Fibroblast of mammary gland (primary cell): ENCODE results near the gene LRP2BP.

ENCODE experiments used
- DNase-seq: peaks from one replicate; pipeline ENCODE4 v3.0.0-alpha.2; 2010; ENCODE audit warnings: low read depth
- H3K4me3 ChIP-seq: 2 replicates; pipeline ENCODE4 v1.5.1; 2011; ENCODE audit warnings: low read depth, mild to moderate bottlenecking, low read length, moderate library complexity; ENCODE audit not compliant: control insufficient read depth
- CTCF ChIP-seq: conservative IDR thresholded peaks from 2 replicates; pipeline ENCODE4 v1.5.1; 2011; ENCODE audit warnings: low read depth, low read length, inconsistent platforms; ENCODE audit not compliant: control insufficient read depth, insufficient read depth

LRP2BP gene

DNA sequence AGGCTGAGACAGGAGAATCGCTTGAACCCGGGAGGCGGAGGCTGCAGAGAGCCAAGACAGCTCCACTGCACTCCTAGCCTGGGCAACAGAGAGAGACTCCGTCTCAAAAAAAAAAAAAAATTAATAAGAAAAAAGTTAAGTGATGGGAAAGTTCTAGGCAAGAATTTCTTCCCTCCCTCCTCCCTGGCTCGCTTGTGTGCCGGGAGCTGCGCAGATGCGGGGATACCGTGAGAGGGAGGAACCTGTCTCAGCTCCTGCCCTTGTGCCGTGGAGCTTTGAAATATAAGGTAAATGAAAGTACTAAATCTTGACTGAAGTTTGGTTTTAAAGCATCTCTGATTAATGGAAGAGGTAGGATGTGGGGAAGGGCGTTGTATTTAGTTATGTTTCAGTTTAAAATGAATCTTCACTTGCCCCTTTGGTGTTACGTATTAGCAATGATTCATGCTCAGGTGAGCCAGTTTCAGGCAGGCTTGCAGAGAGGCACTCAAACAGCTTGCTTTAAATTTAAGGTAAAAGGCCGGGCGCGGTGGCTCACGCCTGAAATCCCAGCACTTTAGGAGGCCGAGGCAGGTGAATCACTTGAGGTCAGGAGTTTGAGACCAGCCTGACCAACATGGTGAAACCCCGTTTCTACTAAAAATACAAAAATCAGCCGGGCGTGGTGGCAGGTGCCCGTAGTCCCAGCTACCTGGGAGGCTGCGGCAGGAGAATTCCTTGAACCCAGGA, 31.4 kb upstream of the LRP2BP start:
- TF ChIP-seq CTCF: no peak

DNA sequence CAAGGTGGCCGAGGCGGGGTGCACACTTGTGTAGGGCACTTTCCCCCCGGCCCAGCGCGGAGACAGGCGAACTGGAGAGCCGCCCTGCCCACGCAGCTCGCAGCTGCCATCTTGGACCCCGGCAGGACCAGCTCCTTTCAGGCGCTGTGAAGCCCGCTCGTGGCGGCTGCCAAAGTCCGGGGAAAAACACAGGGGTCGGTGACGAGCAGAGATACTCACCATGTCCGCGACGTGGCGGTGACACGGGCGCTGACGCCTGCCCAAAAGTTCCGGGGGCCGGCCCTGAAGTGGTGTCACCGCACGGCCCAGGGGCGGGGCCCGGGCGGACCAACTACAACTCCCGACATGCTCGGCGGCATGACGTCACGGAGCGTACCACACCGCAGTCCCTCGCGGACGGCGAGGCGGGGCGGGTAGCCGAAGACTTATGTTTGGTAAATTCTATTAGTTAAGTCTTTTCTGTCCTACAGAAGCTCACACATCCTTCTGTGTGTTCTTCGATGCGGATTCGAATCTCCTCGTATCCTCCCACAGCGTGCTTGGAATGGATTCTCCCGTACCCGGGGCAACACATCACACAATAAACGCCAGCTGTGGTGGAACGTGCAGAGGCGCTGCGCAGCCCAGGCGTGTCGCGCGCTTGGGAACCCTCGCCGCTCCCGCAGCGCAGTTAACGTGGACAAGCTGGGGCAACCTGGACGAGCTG, 30.1 kb upstream of the LRP2BP start, which contains the start of gene UFSP2:
UFSP2 (minus strand) TSS at position 318 of the 706 bp plus-strand sequence; CDS start at position 222, 96 bp downstream.
- DNase-seq: peak; percentile 87
- TF ChIP-seq CTCF: no peak
- H3K4me3 ChIP-seq: peak within 1 kb of the TSS; percentile 95

More for the DNA sequence above, 31.4 kb upstream of the LRP2BP start:
- H3K4me3 ChIP-seq: no peak overlapping the region
- no peak for DNase-seq

GRCh38 chr4:185424905-185425646, 29.4 kb upstream of the LRP2BP start:
- H3K4me3 ChIP-seq: peak overlapping the region; percentile 95
- no peak for TF ChIP-seq CTCF
- DNase-seq: peak; percentile 34

- H3K4me3 ChIP-seq: no peak overlapping the region
- no peak for TF ChIP-seq CTCF
- peak; percentile 83 for DNase-seq
Observed at GRCh38 chr4:185421366-185422124, 25.8 kb upstream of the LRP2BP start.

GRCh38 chr4:185416955-185417354, 21.2 kb upstream of the LRP2BP start:
- no peak for DNase-seq
- no peak overlapping the region for H3K4me3 ChIP-seq
- no peak for TF ChIP-seq CTCF

DNA sequence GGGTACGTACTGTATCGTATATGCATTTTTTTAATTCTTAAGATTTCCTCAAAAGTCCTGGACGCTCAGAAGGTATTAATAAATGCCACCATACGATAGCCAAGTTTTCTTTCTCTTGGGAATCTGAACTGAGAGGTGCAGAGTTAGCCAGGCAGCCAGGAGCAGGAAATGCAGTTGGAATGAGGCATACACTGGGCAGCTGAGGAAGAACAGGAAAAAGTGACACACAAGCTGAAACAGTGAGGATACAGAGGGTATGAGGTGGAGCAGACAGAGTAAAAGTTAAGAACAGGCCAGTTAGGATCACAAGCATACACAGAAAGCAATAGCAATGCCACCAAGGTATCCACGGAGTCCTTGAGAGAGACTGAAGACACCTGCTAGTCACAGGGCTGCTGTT, 16.7 kb upstream of the LRP2BP start:
- no peak overlapping the region for H3K4me3 ChIP-seq
- no peak for DNase-seq
- no peak for TF ChIP-seq CTCF
